H1 (cell line): ENCODE data around the gene WDR74. TPM values are rescaled to one million over a fixed set of nuclear protein-coding genes. Genes with fewer than 3 reads are reported as not detected.

Experiments used
- CHD1 ChIP-seq: IDR thresholded peaks from 2 replicates; pipeline ENCODE4 v1.6.1; 2012; ENCODE audit warnings: low read depth, low read length, improper control_type of control experiment
- CHD7 ChIP-seq: fragments of 300-600 bp; sonication (generic); IDR thresholded peaks from 2 replicates; pipeline ENCODE4 v1.7.1; 2012; ENCODE audit warnings: low read length, moderate library complexity, mild to moderate bottlenecking, inconsistent platforms; ENCODE audit not compliant: insufficient replicate concordance
- EP300 ChIP-seq, 2 experiments: IDR thresholded peaks; 1 replicate in 1 of 2; 2 replicates in 1 of 2; pipeline ENCODE4 v1.6.1; 2011 to 2012; ENCODE audit warnings: low read depth in 2 of 2, low read length in 2 of 2, mild to moderate bottlenecking in 2 of 2, borderline replicate concordance in 1 of 2, inconsistent platforms in 1 of 2, moderate library complexity in 1 of 2
- KDM4A ChIP-seq: IDR thresholded peaks from one replicate; pipeline ENCODE4 v1.7.1; 2012; ENCODE audit warnings: low read depth, mild to moderate bottlenecking, moderate library complexity, low read length, inconsistent platforms; ENCODE audit not compliant: severe bottlenecking
- KDM5A ChIP-seq: fragments of 200-600 bp; IDR thresholded peaks from 2 replicates; pipeline ENCODE4 v1.7.1; 2012; ENCODE audit warnings: mild to moderate bottlenecking, low read length, inconsistent platforms, mixed read lengths
- MAFK ChIP-seq: IDR thresholded peaks from 2 replicates; pipeline ENCODE4 v1.6.1; 2012; ENCODE audit warnings: low read depth, mild to moderate bottlenecking, improper control_type of control experiment, low read length
- POLR2A ChIP-seq, 2 experiments: IDR thresholded peaks; 1 replicate in 1 of 2; 2 replicates in 1 of 2; pipeline ENCODE4 v1.6.1; 2011; ENCODE audit warnings: low read depth in 2 of 2, low read length in 2 of 2, mild to moderate bottlenecking in 2 of 2; ENCODE audit errors: control extremely low read depth in 1 of 2
- POU5F1 ChIP-seq: IDR thresholded peaks from 2 replicates; pipeline ENCODE4 v1.6.1; 2011; ENCODE audit warnings: low read depth, mild to moderate bottlenecking, low read length, moderate library complexity
- RBBP5 ChIP-seq: IDR thresholded peaks from 2 replicates; pipeline ENCODE4 v1.7.1; 2012; ENCODE audit warnings: low read depth, mild to moderate bottlenecking, inconsistent platforms, low read length, moderate library complexity, borderline replicate concordance
- TAF7 ChIP-seq: optimal IDR thresholded peaks from 2 replicates; pipeline ENCODE3; 2011; ENCODE audit warnings: low read depth, mild to moderate bottlenecking, inconsistent platforms, low read length, moderate library complexity, borderline replicate concordance
- polyA plus RNA-seq, 7 experiments: library from polyadenylated mRNA; depleted of rRNA in 3 of 7; stranded (reverse) in 5 of 7; unstranded in 2 of 7; fragments of >200 nt in 5 of 7; fragments of 200-250 nt in 2 of 7; gene quantifications; 1 replicate in 5 of 7; 2 replicates in 1 of 7; 4 replicates in 1 of 7; pipeline versions ENCODE4 v1.2.1 to v1.2.3, GENCODE V29; 2011 to 2013; ENCODE audit warnings: missing spikeins in 2 of 7, mixed read lengths in 2 of 7
- total RNA-seq: library from RNA; stranded (reverse); fragmentation: NEBNext Ultra II Directional; extraction: Animal tissue kit (Norgen Biotek cat#: 25700); gene quantifications from 2 replicates; pipeline ENCODE4 v1.2.1, GENCODE V29; 2021

The WDR74 gene
- total and polyA plus RNA-seq, 2 of the 8 experiments (the other 6 are each of a cell fraction or from before 2014, with no cell fraction given) = 93.6 to 97.0 TPM

GRCh38 chr11:62855571-62856332 lies 16.4 kb upstream of the WDR74 start (continued):
- TF ChIP-seq CHD7 (no peak), POU5F1 (no peak), KDM4A (no peak), POLR2A (IDR thresholded peaks at IDR 0.05; ENCODE audit: control extremely low read depth in 1 of 2, low read depth in 2 of 2, low read length in 2 of 2) (peak; percentile 98 to 99), EP300 (IDR thresholded peaks at IDR 0.05; ENCODE audit: borderline replicate concordance in 1 of 2, low read depth in 2 of 2, low read length in 2 of 2) (no peak), MAFK (no peak; the same call in 1 of the 2 replicates), KDM5A (peak; percentile 57; the same call in 1 of the 2 replicates), TAF7 (peak; percentile 99), RBBP5 (peak; percentile 47; the same call in 1 of the 2 replicates), CHD1 (peak; percentile 84)
